ENCODE data around the gene TTN. TPM values are rescaled to one million over a fixed set of nuclear protein-coding genes. Genes with fewer than 3 reads are reported as not detected.

TTN gene
- total and polyA plus RNA-seq, 4 donors: 0.01 to 3.0 (median 0.80) TPM

GRCh38 chr2:178844269-178844668, 37.0 kb upstream of the TTN start (continued):
- TF ChIP-seq, protein P1, sequence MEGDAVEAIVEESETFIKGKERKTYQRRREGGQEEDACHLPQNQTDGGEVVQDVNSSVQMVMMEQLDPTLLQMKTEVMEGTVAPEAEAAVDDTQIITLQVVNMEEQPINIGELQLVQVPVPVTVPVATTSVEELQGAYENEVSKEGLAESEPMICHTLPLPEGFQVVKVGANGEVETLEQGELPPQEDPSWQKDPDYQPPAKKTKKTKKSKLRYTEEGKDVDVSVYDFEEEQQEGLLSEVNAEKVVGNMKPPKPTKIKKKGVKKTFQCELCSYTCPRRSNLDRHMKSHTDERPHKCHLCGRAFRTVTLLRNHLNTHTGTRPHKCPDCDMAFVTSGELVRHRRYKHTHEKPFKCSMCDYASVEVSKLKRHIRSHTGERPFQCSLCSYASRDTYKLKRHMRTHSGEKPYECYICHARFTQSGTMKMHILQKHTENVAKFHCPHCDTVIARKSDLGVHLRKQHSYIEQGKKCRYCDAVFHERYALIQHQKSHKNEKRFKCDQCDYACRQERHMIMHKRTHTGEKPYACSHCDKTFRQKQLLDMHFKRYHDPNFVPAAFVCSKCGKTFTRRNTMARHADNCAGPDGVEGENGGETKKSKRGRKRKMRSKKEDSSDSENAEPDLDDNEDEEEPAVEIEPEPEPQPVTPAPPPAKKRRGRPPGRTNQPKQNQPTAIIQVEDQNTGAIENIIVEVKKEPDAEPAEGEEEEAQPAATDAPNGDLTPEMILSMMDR (IDR thresholded peaks at IDR 0.05; ENCODE audit: low read depth, low read length, missing input control): no peak
- TF ChIP-seq HNF4G (IDR thresholded peaks at IDR 0.05): no peak

- no peak for DNase-seq (ENCODE audit: low spot score)
- Histone ChIP-seq H3K9me3 (ENCODE audit: control insufficient read depth in 4 of 4, low read length in 3 of 4) (no peaks in the 10 kb centered on the region), H3K36me3 (ENCODE audit: control insufficient read depth in 4 of 4, insufficient read depth in 3 of 4, low read depth in 1 of 4, low read length in 3 of 4) (no peaks in the 10 kb centered on the region), H3K27ac (ENCODE audit: low read depth in 1 of 2, low read length in 2 of 2) (no peak overlapping the region), H3K4me1 (ENCODE audit: control insufficient read depth in 4 of 4, insufficient read depth in 4 of 4, low read length in 3 of 4) (no peaks in the 10 kb centered on the region), H3K4me3 (ENCODE audit: low read depth in 1 of 3, low read length in 3 of 3) (no peak overlapping the region), H3K9ac (ENCODE audit: low read depth in 1 of 2, low read length in 2 of 2) (no peak overlapping the region), H3K27me3 (ENCODE audit: control insufficient read depth in 4 of 4, insufficient read depth in 4 of 4, low read length in 3 of 4) (no peaks in the 10 kb centered on the region)
- TF ChIP-seq FOXA2 (IDR thresholded peaks at IDR 0.05): no peak
- TF ChIP-seq, protein P2, sequence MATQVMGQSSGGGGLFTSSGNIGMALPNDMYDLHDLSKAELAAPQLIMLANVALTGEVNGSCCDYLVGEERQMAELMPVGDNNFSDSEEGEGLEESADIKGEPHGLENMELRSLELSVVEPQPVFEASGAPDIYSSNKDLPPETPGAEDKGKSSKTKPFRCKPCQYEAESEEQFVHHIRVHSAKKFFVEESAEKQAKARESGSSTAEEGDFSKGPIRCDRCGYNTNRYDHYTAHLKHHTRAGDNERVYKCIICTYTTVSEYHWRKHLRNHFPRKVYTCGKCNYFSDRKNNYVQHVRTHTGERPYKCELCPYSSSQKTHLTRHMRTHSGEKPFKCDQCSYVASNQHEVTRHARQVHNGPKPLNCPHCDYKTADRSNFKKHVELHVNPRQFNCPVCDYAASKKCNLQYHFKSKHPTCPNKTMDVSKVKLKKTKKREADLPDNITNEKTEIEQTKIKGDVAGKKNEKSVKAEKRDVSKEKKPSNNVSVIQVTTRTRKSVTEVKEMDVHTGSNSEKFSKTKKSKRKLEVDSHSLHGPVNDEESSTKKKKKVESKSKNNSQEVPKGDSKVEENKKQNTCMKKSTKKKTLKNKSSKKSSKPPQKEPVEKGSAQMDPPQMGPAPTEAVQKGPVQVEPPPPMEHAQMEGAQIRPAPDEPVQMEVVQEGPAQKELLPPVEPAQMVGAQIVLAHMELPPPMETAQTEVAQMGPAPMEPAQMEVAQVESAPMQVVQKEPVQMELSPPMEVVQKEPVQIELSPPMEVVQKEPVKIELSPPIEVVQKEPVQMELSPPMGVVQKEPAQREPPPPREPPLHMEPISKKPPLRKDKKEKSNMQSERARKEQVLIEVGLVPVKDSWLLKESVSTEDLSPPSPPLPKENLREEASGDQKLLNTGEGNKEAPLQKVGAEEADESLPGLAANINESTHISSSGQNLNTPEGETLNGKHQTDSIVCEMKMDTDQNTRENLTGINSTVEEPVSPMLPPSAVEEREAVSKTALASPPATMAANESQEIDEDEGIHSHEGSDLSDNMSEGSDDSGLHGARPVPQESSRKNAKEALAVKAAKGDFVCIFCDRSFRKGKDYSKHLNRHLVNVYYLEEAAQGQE (IDR thresholded peaks at IDR 0.05): no peak
- TF ChIP-seq, protein P1 (IDR thresholded peaks at IDR 0.05; ENCODE audit: low read depth, low read length, missing input control): no peak
- TF ChIP-seq SP1 (IDR thresholded peaks at IDR 0.05): no peak
- TF ChIP-seq JUND (IDR thresholded peaks at IDR 0.05): no peak
- TF ChIP-seq RAD21 (IDR thresholded peaks at IDR 0.05): no peak
- TF ChIP-seq EGR1 (IDR thresholded peaks at IDR 0.05; ENCODE audit: low read depth in 2 of 2): no peak
- TF ChIP-seq, protein P3, sequence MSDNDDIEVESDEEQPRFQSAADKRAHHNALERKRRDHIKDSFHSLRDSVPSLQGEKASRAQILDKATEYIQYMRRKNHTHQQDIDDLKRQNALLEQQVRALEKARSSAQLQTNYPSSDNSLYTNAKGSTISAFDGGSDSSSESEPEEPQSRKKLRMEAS (IDR thresholded peaks at IDR 0.05): no peak
- TF ChIP-seq HNF4A (conservative IDR thresholded peaks at IDR 0.05): no peak
- TF ChIP-seq, protein P4, sequence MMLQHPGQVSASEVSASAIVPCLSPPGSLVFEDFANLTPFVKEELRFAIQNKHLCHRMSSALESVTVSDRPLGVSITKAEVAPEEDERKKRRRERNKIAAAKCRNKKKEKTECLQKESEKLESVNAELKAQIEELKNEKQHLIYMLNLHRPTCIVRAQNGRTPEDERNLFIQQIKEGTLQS (IDR thresholded peaks at IDR 0.05): no peak
- TF ChIP-seq YY1 (IDR thresholded peaks at IDR 0.05): no peak
- 79% methylated on average over 1 of the region's 1 CpG for WGBS
Measured at GRCh38 chr2:178843697-178844096, 36.5 kb upstream of the TTN start.

- no peak for DNase-seq (ENCODE audit: low spot score)
- TF ChIP-seq GABPA (IDR thresholded peaks at IDR 0.05 in 1 of 2, conservative IDR thresholded peaks at IDR 0.05 in 1 of 2): no peak
- 40% methylated on average over 4 of the region's 4 CpGs for WGBS
- H3K9ac ChIP-seq (ENCODE audit: low read depth in 1 of 2, low read length in 2 of 2): no peak overlapping the region
- peaks cover 0 to 5% (median 0%) of the 10 kb centered on the region in 4 donors for H3K27me3 ChIP-seq (ENCODE audit: control insufficient read depth in 4 of 4, insufficient read depth in 4 of 4, low read length in 3 of 4)
- no peak overlapping the region for H3K27ac ChIP-seq (ENCODE audit: low read depth in 1 of 2, low read length in 2 of 2)
- H3K9me3 ChIP-seq (ENCODE audit: control insufficient read depth in 4 of 4, low read length in 3 of 4): peaks cover 0 to 1% (median 0%) of the 10 kb centered on the region in 4 donors
- H3K36me3 ChIP-seq (ENCODE audit: control insufficient read depth in 4 of 4, insufficient read depth in 3 of 4, low read depth in 1 of 4, low read length in 3 of 4): no peaks in the 10 kb centered on the region
- H3K4me3 ChIP-seq (ENCODE audit: low read depth in 1 of 3, low read length in 3 of 3): no peak overlapping the region
- no peaks in the 10 kb centered on the region for H3K4me1 ChIP-seq (ENCODE audit: control insufficient read depth in 4 of 4, insufficient read depth in 4 of 4, low read length in 3 of 4)
Measured at GRCh38 chr2:178836807-178837206, 29.6 kb upstream of the TTN start.

All from liver (tissue), 9 donors.